Panc1 (cell line): ENCODE results near the gene CACNA1A. TPM values are rescaled to one million over a fixed set of nuclear protein-coding genes. Genes with fewer than 3 reads are reported as not detected.

Experiments used
- ATAC-seq: fragments of 200-7000 bp; cut with Tn5 transposase; 2 replicates; pipeline ENCODE4 v1.9.1; 2020; ENCODE audit warnings: mild to moderate bottlenecking, moderate library complexity
- BruUV-seq: library from RNA; stranded (reverse); fragments of 400-500 nt; replicated peaks from 2 replicates; lab custom pipeline; 2021; lab: Mats Ljungman, UMichigan
- CTCF ChIA-PET: fragments of 300-600 bp; sonication (Branson Sonifier 250); formaldehyde crosslinking; loops from one replicate; lab custom pipeline; 2022; ENCODE audit warnings: antibody characterized with exemption; lab: Charles Lee
- POLR2A ChIA-PET: fragments of 300-600 bp; sonication (Branson Sonifier 250); formaldehyde crosslinking; loops from one replicate; lab custom pipeline; 2022; ENCODE audit warnings: antibody characterized with exemption; lab: Charles Lee
- DNase-seq: peaks from one replicate; pipeline ENCODE4 v3.0.0-alpha.2; 2010; ENCODE audit warnings: low read depth, low spot score
- H3K27ac ChIP-seq: 2 replicates; pipeline ENCODE4 v1.5.1; 2011; ENCODE audit warnings: mild to moderate bottlenecking, low read length, inconsistent platforms
- H3K27me3 ChIP-seq: fragments of 200-500 bp; sonication (Bioruptor generic); 2 replicates; pipeline ENCODE4 v1.6.0; 2014; ENCODE audit warnings: low read length, inconsistent platforms; ENCODE audit not compliant: control insufficient read depth, insufficient read depth
- H3K36me3 ChIP-seq: fragments of 200-500 bp; sonication (Bioruptor generic); 2 replicates; pipeline ENCODE4 v1.5.1; 2014; ENCODE audit warnings: inconsistent platforms, mild to moderate bottlenecking, low read length, moderate library complexity; ENCODE audit not compliant: control insufficient read depth, insufficient read depth
- H3K4me1 ChIP-seq: 2 replicates; pipeline ENCODE4 v1.5.1; 2011; ENCODE audit warnings: inconsistent platforms, mild to moderate bottlenecking, low read length, moderate library complexity; ENCODE audit not compliant: control insufficient read depth, insufficient read depth
- H3K4me3 ChIP-seq, 2 experiments: 2 replicates each; pipeline ENCODE4 v1.5.1; 2011 to 2012; ENCODE audit warnings: low read depth in 2 of 2, low read length in 2 of 2, mild to moderate bottlenecking in 2 of 2, inconsistent platforms in 1 of 2, moderate library complexity in 1 of 2
- H3K9me3 ChIP-seq: fragments of 200-500 bp; sonication (Bioruptor generic); 2 replicates; pipeline ENCODE4 v1.5.1; 2014; ENCODE audit warnings: low read depth, mild to moderate bottlenecking, inconsistent platforms, low read length, moderate library complexity; ENCODE audit not compliant: control insufficient read depth, insufficient read depth
- CTCF ChIP-seq: fragments of 450-650 bp; IDR thresholded peaks from 2 replicates; pipeline ENCODE4 v1.5.1; 2017; ENCODE audit warnings: mild to moderate bottlenecking
- POLR2AphosphoS5 ChIP-seq: IDR thresholded peaks from 2 replicates; pipeline ENCODE4 v1.6.1; 2012; ENCODE audit warnings: mild to moderate bottlenecking, low read depth, low read length, moderate library complexity
- REST ChIP-seq, 2 experiments: IDR thresholded peaks; 2 replicates each; pipeline ENCODE4 v1.6.1; 2011 to 2012; ENCODE audit warnings: low read depth in 2 of 2, control low read depth in 1 of 2, low read length in 1 of 2, mild to moderate bottlenecking in 1 of 2, moderate library complexity in 1 of 2; ENCODE audit not compliant: insufficient read depth in 1 of 2
- SIN3A ChIP-seq: IDR thresholded peaks from 2 replicates; pipeline ENCODE4 v1.6.1; 2012; ENCODE audit warnings: low read depth, mild to moderate bottlenecking, low read length, moderate library complexity, borderline replicate concordance; ENCODE audit not compliant: insufficient read depth
- TCF7L2 ChIP-seq: IDR thresholded peaks from 2 replicates; pipeline ENCODE4 v1.6.1; 2011; ENCODE audit warnings: mild to moderate bottlenecking, low read depth, low read length, inconsistent platforms
- in situ Hi-C: cut with HindIII; loops from 2 replicates; pipeline ENCODE4 v1.10.0; 2016; ENCODE audit warnings: low sequenced_read_pairs, low pct_unique_long_range_greater_than_20kb
- intact Hi-C: fragments of 100-400 bp; cut with micrococcal nuclease; formaldehyde crosslinking; loops from one replicate; pipeline ENCODE4 v1.10.0; 2022; ENCODE audit not compliant: unreplicated experiment
- total RNA-seq: library from RNA; stranded (reverse); gene quantifications from one replicate; pipeline ENCODE4 v1.2.1, GENCODE V29; 2021; ENCODE audit not compliant: unreplicated experiment

The CACNA1A gene
- total RNA-seq, 1 experiment from 2014 or later, result 0.51 TPM

- ChIA-PET POLR2A (no interaction called here), CTCF (no interaction called here)
- Histone ChIP-seq H3K9me3 (no peaks in the 10 kb centered on the region), H3K27me3 (no peaks in the 10 kb centered on the region), H3K27ac (no peak overlapping the region), H3K4me1 (no peaks in the 10 kb centered on the region; the same call in 1 of the 2 replicates), H3K4me3 (no peak overlapping the region), H3K36me3 (no peaks in the 10 kb centered on the region)
- no TSS peak for BruUV-seq
- intact Hi-C loops, result no loop called here
- TF ChIP-seq SIN3A, result no peak
- TF ChIP-seq CTCF, result no peak
- no peak for TF ChIP-seq POLR2AphosphoS5
- no peak for TF ChIP-seq REST (IDR thresholded peaks at IDR 0.05; ENCODE audit: insufficient read depth in 1 of 2, low read depth in 2 of 2, low read length in 1 of 2)
- no peak for TF ChIP-seq TCF7L2
- in situ Hi-C loops, result no loop called here
- ATAC-seq (no peak), DNase-seq (no peak)
Observed at GRCh38 chr19:13283871-13284270, 222.4 kb downstream of the CACNA1A start.

- no peak for ATAC-seq
- H3K36me3 ChIP-seq, result no peaks in the 10 kb centered on the region
- no peak for DNase-seq
- H3K27ac ChIP-seq, result no peak overlapping the region
- H3K27me3 ChIP-seq, result no peaks in the 10 kb centered on the region
- TF ChIP-seq TCF7L2 (no peak), SIN3A (no peak), CTCF (no peak), REST (IDR thresholded peaks at IDR 0.05; ENCODE audit: insufficient read depth in 1 of 2, low read depth in 2 of 2, low read length in 1 of 2) (no peak), POLR2AphosphoS5 (no peak)
- BruUV-seq, result no TSS peak
- H3K4me3 ChIP-seq, result no peak overlapping the region
- ChIA-PET CTCF (interaction anchor here (0.6 kb wide), 1 partner anchor 52 kb away, joined by 3 read pairs; no protein-coding TSS in a partner anchor), POLR2A (interaction anchor here (0.5 kb wide), 1 partner anchor 1310 kb away, joined by 5 read pairs; no protein-coding TSS in a partner anchor)
- intact Hi-C loops, result no loop called here
- H3K4me1 ChIP-seq, result no peaks in the 10 kb centered on the region; the same call in 1 of the 2 replicates
- in situ Hi-C loops, result no loop called here
- H3K9me3 ChIP-seq, result no peaks in the 10 kb centered on the region
Observed at GRCh38 chr19:13282486-13283065, 223.7 kb downstream of the CACNA1A start.
